Measurements from ENCODE around the gene ARHGEF4.
A peak's percentile ranks its signal among the peaks of the same experiment; 100 is the strongest.

Gene ARHGEF4

GRCh38 chr2:131011486-131011885 lies 174.8 kb downstream of the ARHGEF4 start:
- DNase-seq (ENCODE audit: low spot score) = no peak

DNA sequence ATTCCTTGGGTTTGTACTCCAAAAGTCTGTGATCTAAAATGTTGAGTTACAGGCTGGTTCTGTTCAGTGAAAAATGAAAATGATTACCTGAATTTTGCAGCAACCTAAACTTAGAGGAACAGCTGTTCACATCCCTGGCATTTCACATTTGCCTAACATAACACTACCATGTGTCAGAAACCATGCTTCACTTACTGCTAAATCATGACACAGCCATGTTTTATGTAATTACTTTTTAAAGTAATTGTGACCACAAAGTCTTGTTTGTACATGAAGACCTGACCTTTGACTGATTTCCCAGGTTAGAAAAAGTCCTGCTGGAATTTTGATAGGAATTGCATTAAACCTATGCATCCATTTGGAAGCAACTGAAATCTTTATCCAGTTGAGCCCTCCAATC lies 177.4 kb downstream of the ARHGEF4 start:
- DNase-seq (ENCODE audit: low spot score) = no peak

DNA sequence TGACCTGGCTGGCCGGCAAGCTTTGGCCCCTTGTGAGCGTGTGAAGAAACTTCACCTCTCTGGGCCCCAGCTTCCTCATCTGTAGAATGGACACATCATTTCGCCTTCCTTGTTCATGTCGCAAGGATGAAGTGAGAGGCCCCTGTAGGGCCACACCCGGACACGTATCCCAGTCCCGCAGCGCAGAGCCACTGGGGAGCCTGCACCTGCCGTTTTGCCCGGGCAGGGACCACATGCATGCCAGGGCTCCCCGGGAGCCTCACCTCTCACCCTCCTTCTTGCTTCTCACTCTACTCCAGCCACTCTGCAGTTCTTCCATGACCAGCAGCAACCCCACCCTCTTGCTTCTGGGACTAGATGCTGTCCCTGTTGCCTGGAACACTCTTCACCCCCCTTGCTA lies 179.1 kb downstream of the ARHGEF4 start:
- DNase-seq (ENCODE audit: low spot score) = no peak

- no peak for DNase-seq (ENCODE audit: low spot score)
Observed at GRCh38 chr2:131016826-131017741, 180.4 kb downstream of the ARHGEF4 start.

DNA sequence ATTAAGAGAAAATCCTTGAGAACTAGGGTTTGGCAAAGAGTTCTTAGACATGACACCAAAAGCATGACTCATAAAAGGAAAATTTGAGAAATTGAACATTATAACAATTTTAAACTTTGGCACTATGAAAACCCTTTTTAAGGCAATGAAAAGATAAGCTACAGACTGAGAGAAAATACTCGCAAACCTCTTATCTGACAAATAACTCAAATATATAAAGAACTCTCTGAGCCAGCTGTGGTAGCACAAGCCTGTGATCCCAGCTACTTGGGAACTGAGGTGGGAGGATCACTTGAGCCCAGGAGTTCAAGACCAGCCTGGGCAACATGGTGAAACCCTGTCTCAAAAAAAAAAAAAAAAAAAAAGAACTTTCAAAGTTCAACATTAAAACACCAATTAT lies 186.0 kb downstream of the ARHGEF4 start:
- no peak for DNase-seq (ENCODE audit: low spot score)

GRCh38 chr2:131023758-131024157 lies 187.0 kb downstream of the ARHGEF4 start:
- DNase-seq (ENCODE audit: low spot score) = no peak

- DNase-seq (ENCODE audit: low spot score) = no peak
Observed at GRCh38 chr2:131026919-131027318, 190.2 kb downstream of the ARHGEF4 start.

DNA sequence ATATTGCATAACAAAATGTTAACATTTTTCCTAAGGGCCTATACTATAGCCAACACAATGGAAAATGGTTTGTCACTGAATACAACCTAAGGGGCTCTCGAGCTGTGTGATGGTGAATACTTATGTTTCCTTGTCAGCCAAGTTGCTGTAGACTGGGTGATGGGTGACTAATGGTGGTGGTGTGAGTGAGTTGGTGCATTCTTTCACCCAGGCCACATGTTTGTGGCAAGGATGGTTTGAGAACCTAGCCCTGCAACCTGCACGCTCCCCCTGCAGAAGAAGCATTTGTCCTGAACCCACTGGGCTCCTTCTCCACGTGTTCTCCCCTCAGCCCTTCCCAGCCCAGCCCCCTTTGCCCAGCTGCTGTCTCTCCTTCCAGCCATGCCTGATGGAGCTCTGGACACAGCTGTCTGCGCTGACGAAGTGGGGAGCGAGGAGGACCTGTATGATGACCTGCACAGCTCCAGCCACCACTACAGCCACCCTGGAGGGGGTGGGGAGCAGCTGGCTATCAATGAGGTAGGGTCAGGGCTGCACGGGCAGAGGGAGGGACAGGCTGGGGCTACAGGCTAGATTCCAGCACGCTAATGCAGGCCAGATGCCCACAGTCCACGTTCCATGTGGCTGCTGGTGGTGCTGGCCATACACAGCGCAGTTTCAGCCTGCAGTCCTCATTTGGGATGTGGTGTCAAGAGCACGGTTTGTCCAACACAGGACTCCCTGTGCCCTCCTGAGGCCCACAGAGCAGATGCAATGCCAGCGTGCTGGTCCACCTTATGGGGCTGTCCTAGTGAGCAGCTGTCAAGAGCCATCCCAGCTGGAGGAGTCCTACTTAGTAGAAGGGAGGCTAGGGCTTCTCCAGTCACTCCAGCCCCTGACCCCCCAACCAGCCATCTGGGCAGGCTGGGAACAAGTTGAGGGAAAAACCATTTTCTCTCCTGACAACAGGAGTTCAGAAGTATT lies 191.1 kb downstream of the ARHGEF4 start:
- DNase-seq (ENCODE audit: low spot score) = no peak

DNA sequence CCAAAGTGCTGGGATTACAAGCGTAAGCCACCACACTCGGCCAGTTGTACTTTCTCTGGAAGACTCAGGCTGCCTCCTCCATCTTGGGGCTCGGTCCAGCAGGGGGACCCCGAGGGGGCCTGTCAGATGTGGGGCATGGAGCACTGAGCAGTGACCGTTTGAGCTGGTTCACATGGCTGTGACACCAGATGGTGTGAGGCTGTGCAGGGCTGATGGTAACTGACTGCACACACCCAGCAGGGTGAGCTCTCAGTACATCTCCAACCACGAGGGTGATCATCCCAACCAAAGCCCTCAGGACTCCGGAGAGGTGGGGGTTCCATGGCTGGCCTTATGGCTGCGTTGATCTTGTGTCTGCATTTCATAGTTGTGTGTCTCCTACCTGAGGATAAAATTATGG lies 193.1 kb downstream of the ARHGEF4 start:
- no peak for DNase-seq (ENCODE audit: low spot score)

DNA sequence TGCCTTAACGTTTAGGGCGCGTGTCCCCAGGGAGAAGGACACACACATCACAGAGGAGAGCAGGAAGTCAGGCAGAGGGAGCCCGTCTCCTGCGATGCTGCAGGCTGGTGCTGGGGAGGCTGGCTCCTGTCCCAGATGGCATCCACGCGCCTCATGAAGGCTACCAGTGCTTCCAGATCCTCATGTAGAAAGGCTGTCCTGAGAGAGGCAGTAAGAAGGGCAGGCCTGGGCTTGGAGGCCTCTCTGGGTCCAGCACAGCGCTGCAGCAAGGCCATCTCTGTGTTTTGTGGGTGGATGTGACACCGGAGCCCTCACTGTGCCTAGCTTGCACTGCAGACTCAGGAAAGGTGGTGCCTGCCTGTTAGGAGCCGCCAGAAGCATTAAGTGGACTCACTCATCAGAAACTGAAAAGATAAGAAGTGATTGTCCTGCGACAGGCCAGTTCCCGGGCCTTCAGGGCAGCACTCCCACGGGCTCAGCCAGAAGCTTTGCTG lies 193.8 kb downstream of the ARHGEF4 start:
- DNase-seq (ENCODE audit: low spot score) = no peak

GRCh38 chr2:131031431-131031841 lies 194.7 kb downstream of the ARHGEF4 start:
- no peak for DNase-seq (ENCODE audit: low spot score)

DNA sequence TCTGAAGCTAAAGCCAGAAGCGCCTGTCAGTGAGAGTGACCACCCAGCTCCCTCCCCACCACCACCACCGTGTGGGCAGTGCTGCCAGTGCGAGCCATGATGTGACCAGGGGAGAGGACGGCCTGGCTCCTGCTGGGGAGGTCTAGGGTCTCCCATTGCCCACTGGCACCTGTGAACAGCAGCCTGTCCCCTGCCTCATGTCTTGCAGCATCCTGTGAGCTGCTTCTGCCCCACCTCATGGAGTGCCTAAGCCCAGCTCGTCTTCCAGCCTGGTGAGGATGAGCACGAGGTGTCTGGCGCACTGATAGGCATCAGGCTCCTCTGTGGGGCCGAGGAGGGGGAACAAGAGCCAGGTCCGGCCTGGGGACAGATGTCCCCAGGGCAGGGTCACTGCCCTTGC lies 195.2 kb downstream of the ARHGEF4 start:
- no peak for DNase-seq (ENCODE audit: low spot score)

- DNase-seq (ENCODE audit: low spot score) = no peak
Observed at GRCh38 chr2:131032393-131032836, 195.7 kb downstream of the ARHGEF4 start.

GRCh38 chr2:131033786-131034121 lies 197.0 kb downstream of the ARHGEF4 start:
- no peak for DNase-seq (ENCODE audit: low spot score)

- peak; percentile 81 for DNase-seq (ENCODE audit: low spot score)
Observed at GRCh38 chr2:131034122-131035051, 197.7 kb downstream of the ARHGEF4 start.

DNA sequence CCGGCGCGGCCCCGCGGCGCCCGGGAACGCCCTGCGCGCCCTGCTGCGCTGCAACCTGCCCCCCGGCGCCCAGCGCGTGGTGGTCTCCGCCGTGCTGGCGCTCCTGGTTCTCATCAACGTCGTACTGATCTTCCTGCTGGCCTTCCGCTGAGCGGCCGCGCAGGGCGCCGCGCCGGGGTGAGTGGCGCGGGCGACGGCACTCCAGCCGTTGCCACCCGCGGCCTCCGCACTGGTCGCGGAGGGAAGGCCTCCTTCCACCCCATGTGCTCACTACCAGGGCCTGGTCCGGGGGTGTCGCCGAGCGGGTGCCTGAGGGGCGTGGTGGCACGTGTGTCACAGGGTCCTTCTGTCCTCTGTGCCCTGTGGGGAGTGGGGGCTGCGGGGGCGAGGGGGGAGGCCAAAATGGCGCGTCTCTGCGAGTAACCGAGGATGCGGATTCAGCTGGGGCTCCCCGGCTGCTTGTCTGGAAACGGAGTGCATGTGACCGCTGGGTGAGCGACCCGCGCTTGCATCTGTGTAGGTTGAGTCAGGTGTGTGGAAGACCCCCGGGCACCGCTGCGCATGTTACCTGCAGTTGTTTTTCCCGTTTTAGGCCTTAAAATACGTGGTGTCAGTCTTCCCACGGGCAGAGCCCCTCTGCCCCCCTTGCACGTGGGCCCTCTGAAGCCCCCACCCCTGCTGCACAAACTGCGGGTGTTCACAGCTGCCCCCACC lies 198.6 kb downstream of the ARHGEF4 start:
- DNase-seq (ENCODE audit: low spot score) = peak; percentile 52

GRCh38 chr2:131035826-131036231 lies 199.1 kb downstream of the ARHGEF4 start:
- no peak for DNase-seq (ENCODE audit: low spot score)

GRCh38 chr2:131036269-131036668 lies 199.6 kb downstream of the ARHGEF4 start:
- DNase-seq (ENCODE audit: low spot score) = no peak

DNA sequence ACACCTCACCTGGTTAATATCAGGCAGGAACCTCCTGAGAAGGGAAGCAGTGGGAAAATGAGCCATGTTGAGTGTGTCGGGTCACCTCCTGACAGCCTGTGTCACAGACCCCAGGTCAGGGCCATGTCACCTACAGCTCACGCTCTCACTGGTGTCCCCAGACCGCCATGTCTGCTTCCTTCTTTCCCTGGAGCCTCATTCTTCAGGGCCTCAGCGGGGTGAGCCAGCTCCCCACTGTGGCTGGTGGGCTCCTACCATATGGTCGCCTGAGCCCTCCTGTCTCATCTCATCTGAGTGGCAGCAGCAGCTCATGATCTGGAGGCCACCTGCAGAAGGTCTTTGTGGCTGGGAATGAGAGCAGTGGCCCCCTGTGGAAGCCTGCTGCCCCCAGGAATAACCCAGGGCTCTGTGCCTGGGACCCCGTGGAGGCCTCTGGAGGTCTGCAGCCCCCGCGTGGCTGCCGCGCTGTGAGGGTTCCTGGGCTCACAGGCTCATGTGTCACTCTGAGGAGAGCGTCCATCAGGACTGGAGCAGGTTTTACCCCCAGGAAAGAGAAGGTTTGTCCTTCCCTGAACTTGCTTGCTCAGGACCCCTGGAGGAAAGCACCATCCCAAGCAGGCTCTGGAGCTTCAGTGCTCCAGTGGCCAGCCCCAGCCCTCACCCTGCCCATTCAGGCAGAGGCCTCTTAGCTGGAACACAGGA lies 200.1 kb downstream of the ARHGEF4 start:
- no peak for DNase-seq (ENCODE audit: low spot score)
